HEK293T (cell line): Measurements from ENCODE around the gene KDELR3.

Experiments
- CTCF ChIA-PET: fragments of 350-600 bp; formaldehyde crosslinking; extraction: SDS; loops from one replicate; lab custom pipeline; 2021; ENCODE audit warnings: antibody characterized with exemption, inconsistent platforms; lab: Yijun Ruan, JAX
- POLR2A ChIA-PET: fragments of 350-600 bp; formaldehyde crosslinking; extraction: SDS; loops from one replicate; lab custom pipeline; 2020; ENCODE audit warnings: antibody characterized with exemption, inconsistent platforms; lab: Yijun Ruan, JAX
- DNase-seq: peaks from one replicate; pipeline ENCODE4 v3.0.0; 2012; ENCODE audit warnings: mixed read lengths; ENCODE audit errors: extremely low spot score
- ARNT ChIP-seq: fragments of 450-650 bp; IDR thresholded peaks from 2 replicates; pipeline ENCODE4 v1.6.1; 2017; ENCODE audit warnings: mild to moderate bottlenecking
- BHLHE40 ChIP-seq: fragments of 450-650 bp; IDR thresholded peaks from 2 replicates; pipeline ENCODE4 v1.6.1; 2016; ENCODE audit warnings: mild to moderate bottlenecking, moderate library complexity, borderline replicate concordance
- CTBP1 ChIP-seq: fragments of 450-650 bp; IDR thresholded peaks from 2 replicates; pipeline ENCODE4 v1.6.1; 2016; ENCODE audit warnings: borderline replicate concordance
- ELF4 ChIP-seq: fragments of 450-650 bp; IDR thresholded peaks from 2 replicates; pipeline ENCODE4 v1.6.1; 2017; ENCODE audit warnings: antibody characterized with exemption
- FOXA1 ChIP-seq: fragments of 450-650 bp; IDR thresholded peaks from 2 replicates; pipeline ENCODE4 v1.6.1; 2016; ENCODE audit warnings: mild to moderate bottlenecking
- FOXK2 ChIP-seq: fragments of 450-650 bp; IDR thresholded peaks from 2 replicates; pipeline ENCODE4 v1.6.1; 2016; ENCODE audit warnings: mild to moderate bottlenecking
- FOXM1 ChIP-seq: fragments of 450-650 bp; IDR thresholded peaks from 2 replicates; pipeline ENCODE4 v1.6.1; 2017; ENCODE audit warnings: mild to moderate bottlenecking, borderline replicate concordance
- HDGF ChIP-seq: fragments of 450-650 bp; IDR thresholded peaks from 2 replicates; pipeline ENCODE4 v1.6.1; 2017; ENCODE audit warnings: antibody characterized with exemption, borderline replicate concordance
- L3MBTL2 ChIP-seq: fragments of 450-650 bp; conservative IDR thresholded peaks from 2 replicates; pipeline ENCODE4 v1.6.1; 2016; ENCODE audit warnings: mild to moderate bottlenecking
- LEF1 ChIP-seq: fragments of 450-650 bp; IDR thresholded peaks from 2 replicates; pipeline ENCODE4 v1.6.1; 2017; ENCODE audit warnings: mild to moderate bottlenecking, borderline replicate concordance
- NFRKB ChIP-seq: fragments of 450-650 bp; IDR thresholded peaks from 2 replicates; pipeline ENCODE4 v1.6.1; 2016; ENCODE audit warnings: mild to moderate bottlenecking, moderate library complexity
- SP1 ChIP-seq: fragments of 450-650 bp; IDR thresholded peaks from 2 replicates; pipeline ENCODE4 v1.6.1; 2017
- SUZ12 ChIP-seq: fragments of 450-650 bp; IDR thresholded peaks from 2 replicates; pipeline ENCODE4 v1.6.1; 2016; ENCODE audit warnings: mild to moderate bottlenecking
- TARDBP ChIP-seq: fragments of 450-650 bp; IDR thresholded peaks from 2 replicates; pipeline ENCODE4 v1.6.1; 2016
- ZNF384 ChIP-seq: fragments of 450-650 bp; IDR thresholded peaks from 2 replicates; pipeline ENCODE4 v1.6.1; 2016
- TF ChIP-seq, protein P1 (sequence below): fragments of 450-650 bp; IDR thresholded peaks from 2 replicates; pipeline ENCODE4 v1.6.1; 2016

Gene KDELR3

DNA sequence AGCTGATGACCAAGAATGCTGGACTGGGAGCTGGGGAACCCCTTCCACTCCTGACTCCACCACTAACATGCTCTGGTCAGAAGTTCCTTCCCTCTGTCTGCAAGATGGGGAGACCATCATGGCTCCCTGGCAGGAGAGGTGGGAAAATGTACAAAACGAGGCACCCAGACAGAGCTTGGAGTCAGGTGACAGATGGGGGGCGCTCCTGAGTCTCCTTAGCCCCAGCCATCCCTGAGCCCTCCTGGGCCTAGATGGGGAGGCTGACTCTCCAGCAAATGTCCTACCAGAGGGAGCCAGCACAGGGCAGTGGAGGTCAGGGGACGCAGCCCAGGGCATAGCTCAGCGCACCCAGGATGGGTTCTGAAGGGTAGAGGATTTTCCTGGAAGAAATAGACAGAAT, 32.9 kb upstream of the KDELR3 start:
- TF ChIP-seq HDGF (no peak), ELF4 (no peak)
- CTCF ChIA-PET, result interaction anchor here (0.6 to 1.6 kb wide), 9 partner anchors 10 to 152 kb away, joined by 3 to 9 read pairs (median 4); no protein-coding TSS in a partner anchor
- POLR2A ChIA-PET, result interaction anchor here (0.8 to 1.0 kb wide), 2 partner anchors 11 to 28 kb away, joined by 3 to 6 read pairs; no protein-coding TSS in a partner anchor
- DNase-seq, result peak; percentile 80

DNA sequence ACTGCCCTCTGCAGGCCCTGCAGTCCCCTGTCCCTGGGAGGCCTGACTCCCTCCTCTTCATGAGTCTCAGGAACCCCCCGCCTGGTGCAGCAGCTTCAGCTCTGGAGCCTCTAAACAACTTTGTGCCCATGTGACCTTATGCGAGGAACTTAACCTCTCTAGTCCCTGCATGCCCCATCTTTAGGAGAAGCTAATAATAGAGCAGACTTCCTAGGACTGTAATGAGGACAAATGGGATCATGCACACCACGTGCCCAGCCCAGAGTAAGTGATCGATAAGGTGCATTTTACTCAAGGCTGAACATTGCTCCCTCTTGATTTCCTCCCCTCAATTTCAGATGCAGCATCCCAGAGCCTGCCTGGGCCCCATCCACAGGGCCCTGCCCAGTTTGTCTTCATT, 31.9 kb upstream of the KDELR3 start:
- DNase-seq, result no peak
- POLR2A ChIA-PET, result no interaction called here
- CTCF ChIA-PET, result interaction anchor here (1.1 to 1.4 kb wide), 2 partner anchors 9 to 23 kb away, joined by 3 to 6 read pairs; no protein-coding TSS in a partner anchor
- no peak for TF ChIP-seq SUZ12
- no peak for TF ChIP-seq SP1
- no peak for TF ChIP-seq ELF4
- TF ChIP-seq NFRKB, result no peak
- TF ChIP-seq, protein P1, sequence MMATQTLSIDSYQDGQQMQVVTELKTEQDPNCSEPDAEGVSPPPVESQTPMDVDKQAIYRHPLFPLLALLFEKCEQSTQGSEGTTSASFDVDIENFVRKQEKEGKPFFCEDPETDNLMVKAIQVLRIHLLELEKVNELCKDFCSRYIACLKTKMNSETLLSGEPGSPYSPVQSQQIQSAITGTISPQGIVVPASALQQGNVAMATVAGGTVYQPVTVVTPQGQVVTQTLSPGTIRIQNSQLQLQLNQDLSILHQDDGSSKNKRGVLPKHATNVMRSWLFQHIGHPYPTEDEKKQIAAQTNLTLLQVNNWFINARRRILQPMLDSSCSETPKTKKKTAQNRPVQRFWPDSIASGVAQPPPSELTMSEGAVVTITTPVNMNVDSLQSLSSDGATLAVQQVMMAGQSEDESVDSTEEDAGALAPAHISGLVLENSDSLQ, result no peak
- no peak for TF ChIP-seq FOXK2
- TF ChIP-seq L3MBTL2, result no peak
- TF ChIP-seq LEF1, result no peak
- TF ChIP-seq ARNT, result no peak
- TF ChIP-seq CTBP1, result no peak
- TF ChIP-seq TARDBP, result no peak
- TF ChIP-seq ZNF384, result no peak
- TF ChIP-seq FOXA1, result no peak
- no peak for TF ChIP-seq HDGF
- TF ChIP-seq FOXM1, result no peak
- no peak for TF ChIP-seq BHLHE40

DNA sequence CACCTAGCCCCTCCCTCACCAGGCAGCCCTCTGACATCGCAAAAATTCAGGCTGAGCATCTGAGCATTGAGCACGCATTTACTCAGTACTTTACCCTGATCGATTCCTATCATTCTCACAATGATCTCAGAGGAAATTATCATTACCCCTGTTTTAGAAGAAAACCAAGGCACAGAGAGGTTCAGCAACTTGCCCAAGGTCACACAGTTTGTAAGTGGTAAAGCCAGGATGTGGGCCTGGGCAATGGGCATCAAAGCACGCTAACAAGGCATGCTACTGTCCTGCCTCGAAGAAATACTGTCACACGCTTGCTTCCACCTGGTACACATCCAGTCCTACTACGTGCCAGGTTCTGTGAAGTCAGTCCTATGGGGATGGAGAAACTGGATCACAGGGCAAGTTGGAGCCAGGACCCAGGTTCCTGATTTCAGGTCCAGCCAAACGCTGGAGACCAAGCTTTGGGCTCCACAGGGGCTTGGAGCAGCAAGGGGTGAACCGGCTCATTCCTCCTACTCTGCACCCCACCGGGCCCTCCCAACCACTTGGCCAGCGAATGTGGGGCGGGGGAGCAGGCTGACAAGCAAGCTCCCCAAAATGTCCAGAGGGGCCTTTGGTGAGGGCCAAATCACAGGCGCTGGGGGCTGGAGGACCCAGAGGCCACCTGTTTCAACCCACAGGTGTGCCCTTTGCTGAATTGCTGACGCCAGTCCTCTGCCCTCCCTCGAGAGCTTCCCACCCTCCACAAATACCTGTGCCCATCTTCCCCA, 31.1 kb upstream of the KDELR3 start:
- TF ChIP-seq SP1 (no peak), FOXK2 (no peak), BHLHE40 (no peak), FOXM1 (no peak), SUZ12 (no peak), NFRKB (no peak), FOXA1 (no peak), ZNF384 (no peak), ARNT (no peak)
- TF ChIP-seq, protein P1, result no peak
- POLR2A ChIA-PET, result no interaction called here
- CTCF ChIA-PET, result interaction anchor here (1.4 kb wide), 1 partner anchor 8 kb away, joined by 6 read pairs; no protein-coding TSS in a partner anchor
- no peak for DNase-seq

DNA sequence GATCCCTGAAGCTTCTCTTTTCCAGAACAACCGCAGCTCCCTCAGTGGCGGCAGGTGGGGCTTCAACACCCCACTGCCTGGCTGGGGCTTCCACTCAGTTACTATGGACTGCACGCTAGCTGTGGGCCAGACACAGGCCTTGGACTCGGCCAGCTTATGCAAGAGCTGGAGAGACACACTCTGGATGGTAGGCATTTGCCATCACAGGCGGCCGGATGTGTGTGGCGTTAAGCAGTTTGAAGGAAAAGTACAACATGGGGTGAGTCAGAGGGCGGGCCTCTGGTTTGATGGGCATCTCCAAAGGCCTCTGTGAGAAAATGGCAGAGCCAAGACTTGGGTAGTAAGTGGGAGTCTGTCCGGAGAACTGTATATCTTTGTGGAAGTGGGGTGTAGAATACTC, 30.5 kb upstream of the KDELR3 start:
- no peak for DNase-seq
- ChIA-PET POLR2A (no interaction called here), CTCF (no interaction called here)
- TF ChIP-seq FOXK2 (no peak), ELF4 (no peak), LEF1 (no peak), NFRKB (no peak), FOXA1 (no peak), SP1 (no peak), ARNT (no peak), L3MBTL2 (no peak), FOXM1 (no peak), TARDBP (no peak), HDGF (no peak)

DNA sequence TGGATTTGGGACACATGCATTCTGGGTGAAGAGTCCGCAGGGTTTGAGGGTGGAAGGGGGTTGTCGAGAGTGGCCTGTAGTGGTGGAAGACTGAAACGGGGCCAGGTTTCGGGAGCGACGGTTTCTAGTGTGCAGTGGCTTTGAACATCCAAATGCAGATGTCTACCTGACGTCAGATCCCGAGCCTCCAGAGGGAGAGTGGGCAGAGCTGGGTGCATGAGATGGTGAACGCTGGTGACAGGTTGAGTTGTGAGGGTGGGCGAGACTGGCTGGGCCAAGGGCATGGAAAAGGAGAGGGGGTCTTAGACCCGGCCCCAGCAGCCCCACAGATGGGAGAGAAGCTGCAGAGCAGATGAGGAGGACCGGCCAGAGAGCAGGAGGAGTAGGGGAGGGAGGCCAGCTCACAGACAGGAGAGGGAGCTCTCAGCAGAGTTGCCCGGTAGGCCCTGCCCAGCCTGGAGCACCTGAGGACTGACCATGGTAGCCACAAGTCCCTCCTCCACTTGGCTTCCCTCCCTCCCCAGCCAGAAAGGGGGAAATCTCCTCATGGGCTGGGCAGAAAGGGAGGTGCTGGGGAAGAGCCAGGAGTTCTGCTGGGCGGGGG, 27.0 kb upstream of the KDELR3 start:
- CTCF ChIA-PET, result interaction anchor here (0.6 kb wide), 1 partner anchor 61 kb away, joined by 3 read pairs; no protein-coding TSS in a partner anchor
- TF ChIP-seq SP1 (no peak), FOXA1 (no peak), LEF1 (no peak), ARNT (no peak), NFRKB (no peak), L3MBTL2 (no peak), FOXK2 (no peak), FOXM1 (no peak), ZNF384 (no peak)
- DNase-seq, result no peak
- POLR2A ChIA-PET, result interaction anchor here (2.2 kb wide), 1 partner anchor 13 kb away, joined by 6 read pairs; no protein-coding TSS in a partner anchor

DNA sequence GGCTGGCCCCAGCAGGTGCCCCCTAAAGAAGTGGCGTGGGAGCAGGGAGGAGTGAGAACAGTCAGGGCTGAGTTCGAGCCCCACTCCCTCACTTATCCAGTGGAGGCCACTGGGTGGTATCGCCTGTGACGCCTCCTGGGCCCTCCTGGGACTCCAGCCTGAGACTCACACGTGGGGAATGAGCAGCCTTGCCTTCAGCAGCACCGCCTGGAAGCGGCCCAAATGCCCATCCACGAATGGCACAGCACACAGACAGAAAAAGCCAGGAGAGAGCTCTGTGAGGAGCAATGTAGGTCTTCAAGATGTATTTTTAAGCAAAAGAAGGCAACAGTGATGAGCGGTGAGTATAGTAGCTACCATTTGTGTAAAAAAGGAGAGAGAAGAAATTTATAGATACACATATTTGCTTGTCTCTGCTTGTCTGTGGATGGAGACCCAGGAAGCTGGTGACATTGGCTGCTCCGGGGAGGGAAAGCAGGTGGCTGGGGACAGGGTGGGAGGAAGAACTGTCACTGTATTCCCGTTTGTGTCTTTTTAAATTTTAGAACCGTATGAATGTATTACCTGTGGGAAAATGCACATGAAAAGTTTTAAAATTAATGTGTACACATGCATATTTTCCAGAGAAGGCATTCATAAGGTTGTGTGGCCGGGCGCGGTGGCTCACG, 26.1 kb upstream of the KDELR3 start:
- no peak for DNase-seq
- ChIA-PET POLR2A (interaction anchor here (2.2 kb wide), 1 partner anchor 12 kb away, joined by 6 read pairs; no protein-coding TSS in a partner anchor), CTCF (no interaction called here)
- no peak for TF ChIP-seq LEF1
- no peak for TF ChIP-seq TARDBP
- no peak for TF ChIP-seq ELF4
- TF ChIP-seq ARNT, result no peak
- no peak for TF ChIP-seq ZNF384
- no peak for TF ChIP-seq BHLHE40
- TF ChIP-seq SP1, result no peak
